ELR (cell line): ENCODE measurements around the gene IL17C.

Experiments
- DNase-seq: peaks from one replicate; pipeline ENCODE4 v3.0.0-alpha.2; 2015; ENCODE audit warnings: low read depth

IL17C gene

GRCh38 chr16:88686062-88686438, 47.7 kb downstream of the IL17C start:
- peak; percentile 34 for DNase-seq

- peak; percentile 66 for DNase-seq
Measured at GRCh38 chr16:88686439-88687253, 48.3 kb downstream of the IL17C start, which contains the start of gene SNAI3. SNAI3 (minus strand) TSS chr16:88686507; CDS start chr16:88686406, 101 bp downstream.

- no peak for DNase-seq
Measured at GRCh38 chr16:88687254-88687576, 48.8 kb downstream of the IL17C start.

- no peak for DNase-seq
Measured at GRCh38 chr16:88687676-88688012, 49.3 kb downstream of the IL17C start.

GRCh38 chr16:88688013-88688778, 49.8 kb downstream of the IL17C start:
- DNase-seq = no peak
